ENCODE measurements around the gene ADARB1. TPM values are rescaled to one million over a fixed set of nuclear protein-coding genes. Genes with fewer than 3 reads are reported as not detected.
A peak's percentile ranks its signal among the peaks of the same experiment; 100 is the strongest.

Gene ADARB1
- total RNA-seq, 2 experiments from 2014 or later, result 27.5 to 28.6 TPM

- DNase-seq, result peak in 12 of 14 experiments; percentile 15 to 70 (median 31)
- POLR2A ChIA-PET, result no interaction called here
- H3K27me3 ChIP-seq (ENCODE audit: control insufficient read depth in 1 of 2, insufficient read depth in 2 of 2, low read length in 2 of 2), result no peaks in the 10 kb centered on the region
- Mint-ChIP-seq H3K27me3 (no peaks in the 10 kb centered on the region), H3K9me3 (no peaks in the 10 kb centered on the region), H3K36me3 (ENCODE audit: low read depth) (peaks cover 5% of the 10 kb centered on the region), H3K4me3 (peak overlapping the region; percentile 30), H3K27ac (peak overlapping the region; percentile 73), H3K4me1 (ENCODE audit: low read depth) (peaks cover 52% of the 10 kb centered on the region)
- H3K9me3 ChIP-seq (ENCODE audit: control insufficient read depth in 1 of 2, insufficient read depth in 1 of 2, low read length in 2 of 2), result no peaks in the 10 kb centered on the region
- H3K4me3 ChIP-seq (ENCODE audit: low read length), result no peak overlapping the region
- TF ChIP-seq CTCF (IDR thresholded peaks at IDR 0.05), result no peak
- CTCF ChIA-PET, result no interaction called here
- no peak overlapping the region for H3K27ac ChIP-seq (ENCODE audit: low read depth in 1 of 2, low read length in 2 of 2)
- H3K36me3 ChIP-seq (ENCODE audit: insufficient read depth, low read length), result peaks cover 2% of the 10 kb centered on the region
- peak; percentile 86 for ATAC-seq (ENCODE audit: poor library complexity)
- intact Hi-C loops (cut with DNase I, micrococcal nuclease), result loop anchor here (5.0 kb wide), 2 partner anchors 117 to 137 kb away; no protein-coding TSS in a partner anchor
- H3K4me1 ChIP-seq (ENCODE audit: insufficient read depth, low read length), result peaks cover 31% of the 10 kb centered on the region
These were observed 80.4 kb downstream of the ADARB1 start for GRCh38 chr21:45154511-45155508.

DNA sequence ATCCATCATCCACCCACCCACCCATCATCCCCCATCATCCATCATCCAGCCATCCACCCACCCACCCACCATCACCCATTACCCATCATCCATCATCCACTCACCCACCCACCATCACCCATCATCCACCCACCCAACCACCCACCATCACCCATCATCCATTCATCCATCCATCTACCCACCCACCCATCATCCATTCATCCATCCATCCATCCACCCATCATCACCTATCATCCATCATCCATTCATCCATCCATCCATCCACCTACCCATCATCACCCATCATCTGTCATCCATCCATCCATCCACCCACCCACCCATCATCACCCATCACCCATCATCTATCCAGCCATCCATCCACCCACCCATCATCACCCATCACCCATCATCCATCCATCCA is 81.5 kb downstream of the ADARB1 start:
- no peak overlapping the region for H3K4me3 Mint-ChIP-seq
- Histone ChIP-seq H3K27ac (ENCODE audit: low read depth in 1 of 2, low read length in 2 of 2) (no peak overlapping the region), H3K4me1 (ENCODE audit: insufficient read depth, low read length) (peaks cover 31% of the 10 kb centered on the region), H3K27me3 (ENCODE audit: control insufficient read depth in 1 of 2, insufficient read depth in 2 of 2, low read length in 2 of 2) (no peaks in the 10 kb centered on the region), H3K9me3 (ENCODE audit: control insufficient read depth in 1 of 2, insufficient read depth in 1 of 2, low read length in 2 of 2) (no peaks in the 10 kb centered on the region), H3K4me3 (ENCODE audit: low read length) (no peak overlapping the region), H3K36me3 (ENCODE audit: insufficient read depth, low read length) (peaks cover 2% of the 10 kb centered on the region)
- TF ChIP-seq CTCF (IDR thresholded peaks at IDR 0.05), result no peak
- ATAC-seq (ENCODE audit: poor library complexity) (no peak), DNase-seq (no peak)
- peaks cover 52% of the 10 kb centered on the region for H3K4me1 Mint-ChIP-seq (ENCODE audit: low read depth)
- POLR2A ChIA-PET, result no interaction called here
- no peak overlapping the region for H3K27ac Mint-ChIP-seq
- H3K9me3 Mint-ChIP-seq, result no peaks in the 10 kb centered on the region
- CTCF ChIA-PET, result no interaction called here
- no peaks in the 10 kb centered on the region for H3K27me3 Mint-ChIP-seq
- peaks cover 12% of the 10 kb centered on the region for H3K36me3 Mint-ChIP-seq (ENCODE audit: low read depth)
- intact Hi-C loops (cut with DNase I, micrococcal nuclease), result no loop called here

- H3K36me3 Mint-ChIP-seq (ENCODE audit: low read depth), result peaks cover 12% of the 10 kb centered on the region
- Histone ChIP-seq H3K27me3 (ENCODE audit: control insufficient read depth in 1 of 2, insufficient read depth in 2 of 2, low read length in 2 of 2) (no peaks in the 10 kb centered on the region), H3K27ac (ENCODE audit: low read depth in 1 of 2, low read length in 2 of 2) (no peak overlapping the region), H3K9me3 (ENCODE audit: control insufficient read depth in 1 of 2, insufficient read depth in 1 of 2, low read length in 2 of 2) (no peaks in the 10 kb centered on the region), H3K4me3 (ENCODE audit: low read length) (no peak overlapping the region), H3K4me1 (ENCODE audit: insufficient read depth, low read length) (peaks cover 30% of the 10 kb centered on the region), H3K36me3 (ENCODE audit: insufficient read depth, low read length) (peaks cover 2% of the 10 kb centered on the region)
- intact Hi-C loops (cut with DNase I, micrococcal nuclease), result no loop called here
- no peaks in the 10 kb centered on the region for H3K27me3 Mint-ChIP-seq
- DNase-seq (no peak), ATAC-seq (ENCODE audit: poor library complexity) (no peak)
- no peak overlapping the region for H3K4me3 Mint-ChIP-seq
- POLR2A ChIA-PET, result no interaction called here
- no peaks in the 10 kb centered on the region for H3K9me3 Mint-ChIP-seq
- H3K4me1 Mint-ChIP-seq (ENCODE audit: low read depth), result peaks cover 47% of the 10 kb centered on the region
- no peak overlapping the region for H3K27ac Mint-ChIP-seq
- no peak for TF ChIP-seq CTCF (IDR thresholded peaks at IDR 0.05)
- CTCF ChIA-PET, result no interaction called here
These were observed 82.1 kb downstream of the ADARB1 start for GRCh38 chr21:45156459-45156858.

Data from CD4-positive, alpha-beta T cell (primary cell).